GM12878 (cell line): Measurements from ENCODE around the gene HPD. TPM values are rescaled to one million over a fixed set of nuclear protein-coding genes. Genes with fewer than 3 reads are reported as not detected.

Experiments
- IKZF2 ChIP-seq, 2 experiments: fragments of 450-650 bp; IDR thresholded peaks; 2 replicates each; pipeline ENCODE4 v1.6.1; 2017; ENCODE audit warnings: mild to moderate bottlenecking in 2 of 2, moderate library complexity in 2 of 2
- RB1 ChIP-seq: fragments of 450-650 bp; formaldehyde crosslinking; IDR thresholded peaks from 2 replicates; pipeline ENCODE4 v1.6.1; 2017; ENCODE audit warnings: mild to moderate bottlenecking, borderline replicate concordance
- RELB ChIP-seq: fragments of 450-650 bp; IDR thresholded peaks from 2 replicates; pipeline ENCODE4 v1.6.1; 2017; ENCODE audit warnings: low read depth, mild to moderate bottlenecking, moderate library complexity
- YBX1 ChIP-seq: fragments of 450-650 bp; IDR thresholded peaks from 2 replicates; pipeline ENCODE4 v1.6.1; 2016; ENCODE audit warnings: antibody characterized with exemption
- ZBTB40 ChIP-seq: fragments of 450-650 bp; IDR thresholded peaks from 2 replicates; pipeline ENCODE4 v1.6.1; 2016; ENCODE audit warnings: mild to moderate bottlenecking, moderate library complexity, borderline replicate concordance
- polyA plus RNA-seq, 11 experiments: library from polyadenylated mRNA; depleted of rRNA in 4 of 11; unstranded in 6 of 11; stranded (reverse) in 5 of 11; fragments of >200 nt; fragmentation: Nextera tagmentation in 4 of 11; fragmentation: Illumina TruSeq in 1 of 11; extraction: Ambion mirVana in 4 of 11; extraction: Trizol in 1 of 11; gene quantifications; 1 replicate in 1 of 11; 2 replicates in 10 of 11; pipeline versions ENCODE4 v1.2.1 to v1.2.3, GENCODE V29; 2011 to 2016; ENCODE audit warnings: inconsistent platforms in 2 of 11, missing spikeins in 2 of 11, low read depth in 1 of 11
- total RNA-seq, 4 experiments: library from RNA; depleted of rRNA in 3 of 4; stranded (reverse); fragments of >200 nt in 3 of 4; fragmentation: Illumina TruSeq in 1 of 4; extraction: Trizol in 1 of 4; gene quantifications; 2 replicates each; pipeline versions ENCODE4 v1.2.1 to v1.2.3, GENCODE V29; 2013 to 2021
- TF ChIP-seq, protein P1 (sequence below): fragments of 450-650 bp; IDR thresholded peaks from 2 replicates; pipeline ENCODE4 v1.6.1; 2017; ENCODE audit warnings: mild to moderate bottlenecking, low read depth, inconsistent platforms; ENCODE audit not compliant: poor library complexity, severe bottlenecking

Gene HPD
- total and polyA plus RNA-seq, 10 of the 15 experiments (the other 5 are each of a cell fraction or from before 2014, with no cell fraction given), result 0.04 to 0.69 (median 0.28) TPM; not detected in 7

DNA sequence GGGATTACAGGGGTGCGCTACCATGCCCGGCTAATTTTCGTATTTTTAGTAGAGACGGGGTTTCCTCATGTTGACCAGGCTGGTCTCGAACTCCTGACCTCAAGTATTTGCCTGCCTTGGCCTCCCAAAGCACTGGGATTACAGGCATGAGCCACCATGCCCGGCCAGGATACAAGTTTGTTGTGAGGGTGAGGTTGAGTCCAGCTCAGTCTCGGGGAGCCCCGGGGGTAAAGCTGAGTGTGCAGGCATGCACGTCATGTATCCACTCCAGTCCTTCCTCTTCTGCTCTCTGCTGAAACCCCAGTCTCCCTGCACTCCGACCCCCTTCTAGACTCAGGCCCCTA lies 369 bp downstream of the HPD start (continued):
- TF ChIP-seq RELB (no peak), IKZF2 (IDR thresholded peaks at IDR 0.05) (no peak), YBX1 (no peak), ZBTB40 (no peak), RB1 (no peak)
- TF ChIP-seq, protein P1, sequence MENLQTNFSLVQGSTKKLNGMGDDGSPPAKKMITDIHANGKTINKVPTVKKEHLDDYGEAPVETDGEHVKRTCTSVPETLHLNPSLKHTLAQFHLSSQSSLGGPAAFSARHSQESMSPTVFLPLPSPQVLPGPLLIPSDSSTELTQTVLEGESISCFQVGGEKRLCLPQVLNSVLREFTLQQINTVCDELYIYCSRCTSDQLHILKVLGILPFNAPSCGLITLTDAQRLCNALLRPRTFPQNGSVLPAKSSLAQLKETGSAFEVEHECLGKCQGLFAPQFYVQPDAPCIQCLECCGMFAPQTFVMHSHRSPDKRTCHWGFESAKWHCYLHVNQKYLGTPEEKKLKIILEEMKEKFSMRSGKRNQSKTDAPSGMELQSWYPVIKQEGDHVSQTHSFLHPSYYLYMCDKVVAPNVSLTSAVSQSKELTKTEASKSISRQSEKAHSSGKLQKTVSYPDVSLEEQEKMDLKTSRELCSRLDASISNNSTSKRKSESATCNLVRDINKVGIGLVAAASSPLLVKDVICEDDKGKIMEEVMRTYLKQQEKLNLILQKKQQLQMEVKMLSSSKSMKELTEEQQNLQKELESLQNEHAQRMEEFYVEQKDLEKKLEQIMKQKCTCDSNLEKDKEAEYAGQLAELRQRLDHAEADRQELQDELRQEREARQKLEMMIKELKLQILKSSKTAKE, result no peak
